Myocyte (in vitro differentiated cells): ENCODE measurements around the gene PPP1R37. TPM values are rescaled to one million over a fixed set of nuclear protein-coding genes. Genes with fewer than 3 reads are reported as not detected.

Experiments
- DNase-seq: peaks from one replicate; pipeline ENCODE4 v3.0.0-alpha.2; 2012; ENCODE audit warnings: low read depth
- total RNA-seq: library from RNA; depleted of rRNA; stranded (reverse); fragments of >200 nt; gene quantifications from 2 replicates; pipeline ENCODE4 v1.2.3, GENCODE V29; 2014

PPP1R37 gene
- total RNA-seq, 1 donor from 2014 or later = 80.2 TPM

GRCh38 chr19:45136507-45137178, 43.7 kb downstream of the PPP1R37 start:
- no peak for DNase-seq

DNA sequence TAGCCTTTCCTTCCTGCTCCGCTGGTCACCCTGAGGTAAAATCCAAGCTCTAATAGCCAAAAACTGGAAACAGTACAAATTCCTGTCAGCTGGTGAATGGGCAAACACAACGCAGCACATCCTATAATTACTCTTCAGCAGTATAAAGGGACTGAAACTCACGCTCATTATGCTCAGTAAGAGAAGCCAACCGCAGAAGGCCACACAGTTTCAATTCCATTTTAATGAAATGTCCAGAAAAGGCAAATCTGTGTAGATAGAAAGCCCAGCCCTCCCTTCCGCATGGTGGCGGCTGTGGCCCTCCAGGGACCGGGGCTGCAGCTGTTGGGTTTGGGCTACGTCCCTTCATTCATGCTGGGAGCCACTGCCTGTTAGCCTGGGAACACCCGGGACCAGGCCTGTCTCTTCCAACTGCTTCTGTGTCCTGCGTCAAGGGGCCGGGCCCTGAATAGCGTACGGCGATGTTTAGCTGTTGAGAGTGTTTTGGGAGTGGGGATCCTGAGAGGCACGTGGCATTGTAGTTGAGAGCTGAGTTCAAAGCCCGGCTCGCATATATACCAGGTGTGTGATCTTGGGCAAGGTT, 44.3 kb downstream of the PPP1R37 start:
- peak; percentile 73 for DNase-seq

DNA sequence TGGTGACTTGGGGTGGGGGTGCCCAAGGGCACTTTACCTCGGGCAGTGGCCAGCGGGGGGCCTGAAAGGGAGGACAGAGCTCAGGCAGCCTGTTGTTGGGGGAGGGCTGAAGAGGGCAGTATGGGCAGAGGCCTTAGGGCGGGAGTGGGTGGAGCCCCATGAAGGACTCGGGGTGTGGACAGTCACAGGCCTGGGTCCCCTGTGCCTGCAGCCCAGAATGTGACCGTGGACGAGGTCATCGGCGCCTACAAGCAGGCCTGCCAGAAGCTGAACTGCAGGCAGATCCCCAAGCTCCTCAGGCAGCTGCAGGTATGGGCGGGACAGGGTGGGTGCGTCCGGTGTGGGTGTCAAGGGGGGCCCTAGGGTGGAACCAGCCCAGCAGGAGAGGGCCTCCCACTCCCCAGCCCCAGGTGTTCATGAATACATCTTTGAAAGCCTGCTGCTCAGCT, 45.3 kb downstream of the PPP1R37 start:
- DNase-seq = no peak

DNA sequence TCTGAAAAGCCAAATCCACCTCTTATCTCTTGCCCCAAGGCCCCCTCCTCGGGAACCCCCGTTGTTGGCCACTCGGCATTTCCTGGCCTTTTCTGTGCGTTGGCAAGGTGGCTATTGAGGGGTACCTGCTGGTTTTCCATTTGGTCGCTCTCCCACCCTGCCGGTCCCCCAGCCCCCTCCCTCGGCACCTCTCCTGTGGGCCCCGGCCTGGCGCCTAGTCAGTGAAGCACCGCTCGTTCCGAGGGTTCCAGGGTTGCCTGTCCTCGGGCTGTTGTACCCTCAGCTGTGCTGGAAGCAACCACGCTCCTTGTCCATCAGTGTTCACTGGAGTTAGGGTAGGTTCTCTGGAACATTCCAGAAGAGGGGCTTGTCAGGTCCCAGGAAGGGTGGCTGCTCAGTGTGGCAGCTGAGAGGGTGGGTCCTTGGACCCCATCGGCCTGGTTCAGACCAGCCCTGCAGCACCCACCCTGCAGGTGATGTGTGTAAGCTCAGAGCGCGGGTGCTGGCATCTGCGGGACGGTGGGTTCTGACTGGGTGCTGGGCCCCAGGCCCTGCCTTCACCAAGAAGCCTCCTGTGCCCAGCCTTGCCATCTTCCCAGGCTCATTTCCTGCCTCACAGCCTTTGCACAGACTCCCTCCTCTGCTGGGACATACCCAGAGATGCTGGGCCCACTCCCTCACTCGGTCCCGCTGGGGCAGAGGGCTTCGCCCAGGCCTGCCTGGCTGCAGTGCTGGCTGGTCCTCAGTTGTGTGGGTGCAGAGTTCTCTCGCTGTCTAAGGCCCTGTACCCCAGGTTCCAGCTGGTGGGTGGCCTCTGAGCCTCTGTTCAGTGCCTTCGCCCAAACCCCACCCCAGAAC, 46.5 kb downstream of the PPP1R37 start:
- DNase-seq = no peak

GRCh38 chr19:45140144-45140503, 47.1 kb downstream of the PPP1R37 start:
- no peak for DNase-seq

GRCh38 chr19:45140533-45140932, 47.6 kb downstream of the PPP1R37 start:
- no peak for DNase-seq

DNA sequence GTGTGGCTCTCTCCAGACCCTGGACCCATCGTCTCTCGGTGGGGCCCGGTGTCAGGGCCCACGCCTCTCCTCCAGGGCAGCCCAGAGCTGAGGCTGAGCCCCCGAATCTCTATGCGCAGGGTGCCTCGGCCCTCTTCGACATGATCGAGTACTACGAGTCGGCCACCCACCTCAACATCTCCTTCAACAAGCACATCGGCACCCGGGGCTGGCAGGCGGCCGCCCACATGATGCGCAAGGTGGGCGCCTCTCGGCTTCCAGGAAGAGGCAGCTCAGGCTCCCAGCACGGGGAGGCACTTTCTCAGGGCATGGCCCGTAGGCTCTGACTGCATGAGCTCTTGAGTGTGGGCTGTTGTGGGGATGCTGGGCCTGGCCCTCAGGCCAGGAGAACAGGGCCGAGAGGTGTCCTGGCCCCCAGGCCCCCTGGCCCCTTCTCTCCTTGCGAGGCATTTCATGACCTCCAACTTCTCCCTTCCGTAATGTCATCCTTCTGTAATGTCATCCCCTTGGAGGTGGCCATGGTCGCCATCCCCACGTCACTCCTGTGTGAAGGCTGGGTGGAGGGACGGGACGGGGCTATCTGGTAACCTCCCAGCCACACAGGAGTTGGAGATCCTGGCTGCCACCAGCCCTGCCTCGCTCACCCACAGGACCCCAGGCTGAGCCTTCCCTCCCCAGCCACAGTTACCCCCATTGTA, 48.4 kb downstream of the PPP1R37 start:
- no peak for DNase-seq

DNA sequence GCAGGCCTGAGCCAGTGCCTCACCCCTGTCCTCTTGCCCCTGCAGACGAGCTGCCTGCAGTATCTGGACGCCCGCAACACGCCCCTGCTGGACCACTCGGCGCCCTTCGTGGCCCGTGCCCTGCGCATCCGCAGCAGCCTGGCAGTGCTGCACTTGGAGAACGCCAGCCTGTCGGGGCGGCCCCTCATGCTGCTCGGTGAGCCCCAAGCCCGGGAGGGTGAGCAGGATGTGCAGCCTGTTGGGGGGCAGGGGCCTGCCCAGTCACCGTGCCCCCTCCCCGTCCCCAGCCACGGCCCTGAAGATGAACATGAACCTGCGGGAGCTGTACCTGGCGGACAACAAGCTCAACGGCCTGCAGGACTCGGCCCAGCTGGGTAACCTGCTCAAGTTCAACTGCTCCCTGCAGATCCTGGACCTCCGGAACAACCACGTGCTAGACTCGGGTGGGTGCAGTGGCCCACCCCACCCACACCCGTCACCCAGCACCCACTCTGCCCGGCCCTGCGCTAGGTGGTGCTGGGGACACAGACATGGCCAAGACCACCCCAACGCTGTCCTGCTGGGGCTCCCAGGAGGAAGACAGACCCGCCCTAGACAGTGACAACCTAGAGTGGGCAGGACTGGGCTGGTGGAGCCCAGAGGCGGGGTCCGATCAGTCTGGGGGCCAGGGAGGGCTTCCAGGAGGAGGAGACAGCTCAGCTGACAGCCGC, 49.2 kb downstream of the PPP1R37 start:
- DNase-seq = no peak

DNA sequence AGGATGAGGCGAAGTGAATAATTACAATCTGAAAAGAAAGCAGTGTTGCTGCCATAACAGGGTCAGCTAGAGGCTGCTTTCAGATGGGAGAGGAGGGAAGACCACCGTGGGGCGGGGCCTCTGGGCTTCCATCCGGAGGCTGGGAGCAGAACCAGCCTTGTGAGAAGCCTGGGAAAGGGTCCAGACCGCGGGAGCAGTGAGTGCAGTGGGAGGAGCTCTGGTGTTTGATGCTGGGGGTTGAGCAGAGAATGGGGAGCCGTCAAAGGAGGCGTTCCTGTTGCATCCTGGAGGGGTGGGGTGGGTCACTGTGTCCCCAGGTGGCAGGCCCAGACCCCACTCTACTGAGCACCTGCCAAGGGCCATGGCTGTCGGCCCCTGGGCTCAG, 49.7 kb downstream of the PPP1R37 start:
- no peak for DNase-seq

GRCh38 chr19:45144431-45145269, 51.7 kb downstream of the PPP1R37 start:
- no peak for DNase-seq

DNA sequence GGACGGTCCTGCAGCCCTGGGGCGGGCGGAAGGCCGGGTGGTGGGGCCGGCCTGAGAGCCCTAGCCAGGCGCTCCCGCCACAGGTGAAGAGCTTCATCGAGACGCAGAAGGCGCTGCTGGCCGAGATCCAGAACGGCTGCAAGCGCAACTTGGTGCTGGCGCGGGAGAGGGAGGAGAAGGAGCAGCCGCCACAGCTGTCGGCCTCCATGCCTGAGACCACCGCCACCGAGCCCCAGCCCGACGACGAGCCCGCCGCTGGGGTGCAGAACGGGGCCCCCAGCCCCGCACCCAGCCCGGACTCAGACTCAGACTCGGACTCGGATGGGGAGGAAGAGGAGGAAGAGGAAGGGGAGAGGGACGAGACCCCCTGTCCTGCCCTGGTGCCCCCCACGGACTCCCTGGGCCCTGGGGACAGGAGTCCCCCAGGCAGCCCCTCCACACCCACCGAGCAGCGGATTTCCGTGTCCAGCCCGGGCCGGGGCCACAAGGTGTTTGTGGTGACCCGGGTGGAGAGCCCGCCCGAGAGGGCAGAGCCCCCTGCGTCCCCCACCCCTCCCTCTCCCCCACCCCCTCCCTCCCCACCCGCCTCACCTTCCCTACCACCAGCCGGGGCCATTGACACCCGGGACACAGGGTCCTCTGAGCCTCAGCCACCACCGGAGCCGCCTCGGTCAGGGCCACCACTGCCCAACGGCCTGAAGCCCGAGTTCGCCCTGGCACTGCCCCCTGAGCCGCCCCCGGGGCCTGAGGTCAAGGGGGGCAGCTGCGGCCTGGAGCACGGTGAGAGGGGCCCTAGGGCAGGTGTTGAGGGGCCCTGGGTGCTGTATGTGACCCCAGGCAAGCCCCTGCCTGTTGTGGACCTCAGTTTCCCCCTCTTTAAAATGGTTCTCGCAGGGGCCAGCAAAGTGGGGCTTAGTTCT, 52.6 kb downstream of the PPP1R37 start:
- DNase-seq = no peak

- DNase-seq = no peak
Measured at GRCh38 chr19:45146251-45146650, 53.3 kb downstream of the PPP1R37 start.

- no peak for DNase-seq
Measured at GRCh38 chr19:45146741-45147205, 53.8 kb downstream of the PPP1R37 start.

- DNase-seq = no peak
Measured at GRCh38 chr19:45147835-45148676, 55.1 kb downstream of the PPP1R37 start.

DNA sequence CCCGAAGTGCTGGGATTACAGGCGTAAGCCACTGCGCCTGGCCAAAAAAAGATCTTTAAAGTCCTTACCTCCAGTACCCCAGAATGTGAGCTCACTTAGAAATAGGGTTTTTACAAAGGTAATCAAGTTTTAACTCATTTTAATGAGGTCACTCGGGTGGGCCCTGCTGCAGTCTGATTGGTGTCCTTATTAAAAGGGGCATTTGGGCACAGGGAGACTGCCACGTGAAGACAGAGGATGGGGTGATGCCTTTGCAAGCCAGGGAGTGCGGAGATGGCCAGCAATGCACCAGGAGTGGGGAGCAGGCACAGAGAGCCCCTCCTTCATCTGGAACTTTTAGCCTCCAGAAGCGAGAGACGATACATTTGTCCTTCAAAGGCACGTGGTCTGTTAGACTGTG, 56.1 kb downstream of the PPP1R37 start:
- DNase-seq = no peak

DNA sequence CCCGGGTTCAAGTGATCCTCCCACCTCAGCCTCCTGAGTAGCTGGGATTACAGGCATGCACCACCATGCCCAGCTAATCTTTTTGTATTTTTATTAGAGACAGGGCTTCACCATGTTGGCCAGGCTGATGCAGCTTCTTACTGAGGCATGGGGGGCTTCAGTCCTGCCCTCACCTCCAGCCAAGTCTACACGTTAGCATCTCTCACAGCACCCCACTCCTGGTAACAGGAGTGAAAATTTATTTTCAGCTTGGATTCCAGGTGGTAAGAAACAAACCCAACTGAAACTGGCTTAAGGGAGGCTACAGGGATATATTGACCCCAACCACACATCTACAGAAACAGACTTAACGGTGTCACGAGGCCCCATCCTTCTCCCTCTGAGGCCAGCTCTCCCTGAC, 57.2 kb downstream of the PPP1R37 start:
- no peak for DNase-seq

DNA sequence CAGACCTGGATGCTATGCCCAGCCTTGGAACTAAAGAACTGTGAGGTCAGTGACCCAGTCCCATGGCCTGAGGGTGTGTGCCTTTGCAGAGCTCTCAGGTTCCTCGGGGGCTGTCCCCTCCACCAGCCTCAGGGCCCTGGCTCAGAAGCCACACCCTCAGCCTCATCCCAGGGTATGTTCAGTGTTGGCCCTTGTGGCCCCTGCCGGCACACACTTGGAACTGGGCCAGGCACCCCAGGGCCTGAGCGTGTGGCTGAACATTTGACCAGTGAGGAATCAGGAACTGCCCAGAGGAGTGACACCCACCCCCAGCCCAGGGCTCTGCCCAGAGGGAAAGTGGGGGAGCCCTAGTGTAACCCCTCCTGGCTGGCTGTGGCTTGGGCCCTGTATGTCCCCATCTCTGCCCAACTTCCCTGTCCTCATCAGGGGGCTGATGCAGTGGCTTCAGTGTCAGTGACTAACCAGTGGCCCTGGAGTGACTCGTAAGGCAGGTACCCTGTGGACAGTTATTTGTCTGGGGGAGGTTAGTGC, 57.8 kb downstream of the PPP1R37 start:
- DNase-seq = no peak

GRCh38 chr19:45151320-45151719, 58.3 kb downstream of the PPP1R37 start:
- no peak for DNase-seq
